HG03575 (cell line): ENCODE data around the gene CNN2.

Experiments
- ATAC-seq: cut with Tn5 transposase; IDR thresholded peaks from one replicate; pipeline ENCODE4 v1.9.1; 2021; ENCODE audit not compliant: unreplicated experiment, insufficient number of reproducible peaks, low FRiP score; ENCODE audit errors: extremely low read depth

CNN2 gene

DNA sequence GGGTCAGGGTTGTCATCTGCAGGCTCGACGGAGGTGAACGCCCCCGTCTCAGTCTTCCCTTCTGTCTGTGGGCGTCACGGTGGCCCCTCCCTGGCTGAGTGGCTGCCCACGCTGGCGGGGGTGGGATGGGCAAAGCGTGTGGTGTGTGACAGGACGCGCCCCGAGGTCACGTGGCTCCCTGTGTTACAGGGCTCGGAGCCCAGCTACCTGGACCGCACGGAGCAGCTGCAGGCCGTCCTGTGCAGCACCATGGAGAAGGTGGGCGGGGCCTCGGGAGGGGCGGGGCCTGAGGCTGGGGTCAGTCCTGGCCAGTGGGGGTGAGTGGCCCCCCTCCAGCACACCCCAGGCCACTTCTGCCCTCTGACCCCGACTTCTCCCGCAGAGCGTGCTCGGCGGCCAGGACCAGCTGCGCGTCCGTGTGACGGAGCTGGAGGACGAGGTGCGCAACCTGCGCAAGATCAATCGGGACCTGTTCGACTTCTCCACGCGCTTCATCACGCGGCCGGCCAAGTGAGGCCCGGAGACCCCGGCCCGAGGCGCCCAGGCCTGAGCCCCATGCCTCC lies 32.5 kb upstream of the CNN2 start:
- ATAC-seq: no peak

DNA sequence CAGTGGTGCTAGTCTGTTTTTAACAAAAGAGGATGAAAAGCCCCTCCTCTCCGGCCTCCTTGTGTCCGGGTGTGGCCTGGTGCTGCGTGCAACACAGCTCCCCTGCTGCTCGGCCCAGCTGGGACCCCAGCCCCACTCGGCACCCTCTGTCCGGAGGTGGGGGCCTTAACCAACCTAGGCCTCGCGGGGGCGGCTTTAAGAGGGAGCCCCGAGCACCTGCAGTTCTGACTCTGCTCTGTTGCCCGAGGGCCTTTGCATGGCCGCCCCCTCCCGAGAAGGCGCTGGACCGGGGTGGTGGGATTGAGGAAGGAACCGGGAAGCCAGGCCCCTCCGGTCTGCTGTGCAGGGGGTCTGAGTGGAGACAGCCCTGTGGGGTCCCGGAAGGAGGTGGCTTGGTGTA lies 31.9 kb upstream of the CNN2 start:
- no peak for ATAC-seq

DNA sequence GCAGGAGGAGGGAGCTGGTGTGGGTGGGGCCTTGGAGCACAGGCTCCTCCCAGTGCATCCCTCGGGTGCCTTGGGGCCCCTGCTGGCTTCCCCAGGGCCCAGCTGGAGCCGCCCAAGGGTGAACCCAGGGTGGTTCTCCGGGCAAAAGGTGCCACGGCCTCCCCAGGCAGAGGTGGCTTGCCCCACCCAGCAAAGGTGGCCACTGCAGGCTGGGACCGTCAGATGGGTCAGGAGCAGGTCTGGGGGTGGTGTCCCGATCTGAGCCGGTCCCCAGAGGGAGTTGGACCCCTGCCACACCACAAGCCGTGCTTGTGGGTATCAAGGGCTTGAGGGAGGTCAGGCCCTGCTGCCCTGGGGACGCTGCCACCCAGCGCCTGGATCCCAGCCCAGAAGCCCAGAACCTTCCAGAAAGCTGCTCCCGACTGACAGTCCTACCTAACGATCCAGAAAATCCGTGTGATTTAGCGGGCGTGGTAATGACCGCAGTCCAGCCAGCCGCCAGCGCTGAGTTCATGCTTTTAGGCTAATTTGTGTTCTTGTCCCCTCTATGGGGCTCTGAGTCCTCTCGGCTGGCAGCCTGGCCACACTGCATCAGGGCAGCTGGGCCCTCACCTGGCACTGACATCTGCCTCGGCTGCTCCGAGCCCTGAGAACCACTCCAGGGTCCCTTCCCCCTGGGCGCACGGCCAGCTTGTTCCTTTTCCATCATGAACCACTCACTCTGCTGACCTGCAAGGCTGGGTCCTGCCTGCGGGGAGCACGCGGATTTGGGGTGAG lies 31.2 kb upstream of the CNN2 start:
- no peak for ATAC-seq

DNA sequence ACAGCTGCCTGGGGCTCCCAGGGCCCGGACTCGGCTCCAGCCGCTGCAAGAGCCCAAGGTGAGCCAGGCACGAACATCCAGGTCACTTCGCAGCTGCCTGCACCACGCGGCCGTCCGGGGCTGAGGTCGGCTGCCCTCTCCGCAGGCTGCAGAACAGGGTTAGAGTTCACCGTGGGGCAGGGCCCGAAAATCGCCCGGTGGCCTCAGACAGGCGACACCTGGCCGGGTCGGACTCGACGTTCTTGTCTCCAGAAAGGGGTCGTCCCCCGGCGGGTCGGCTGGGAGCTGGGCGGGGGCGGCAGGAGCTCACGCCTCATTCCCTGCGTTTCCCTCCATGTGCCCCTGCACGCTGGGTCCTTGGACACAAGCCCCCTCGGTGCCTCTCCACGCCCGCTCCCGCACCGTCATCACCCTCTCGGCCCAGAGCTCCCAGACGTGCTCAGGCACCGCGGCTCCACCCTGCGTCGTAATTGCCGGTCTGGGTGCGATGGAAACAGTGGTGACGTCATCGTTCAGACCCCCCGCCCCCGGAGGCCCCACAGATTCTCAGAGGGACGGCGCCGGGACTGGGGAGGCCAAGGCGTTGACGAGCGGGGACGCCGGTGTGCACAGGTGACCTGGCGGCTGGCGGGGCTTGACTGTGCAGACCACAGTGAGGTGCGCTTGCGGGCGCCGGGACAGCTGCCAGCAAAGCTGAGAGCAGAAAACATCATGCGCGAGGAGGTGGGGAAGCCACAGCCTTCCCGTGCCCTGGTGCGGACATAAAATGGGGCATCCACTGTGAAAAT lies 30.2 kb upstream of the CNN2 start:
- no peak for ATAC-seq

DNA sequence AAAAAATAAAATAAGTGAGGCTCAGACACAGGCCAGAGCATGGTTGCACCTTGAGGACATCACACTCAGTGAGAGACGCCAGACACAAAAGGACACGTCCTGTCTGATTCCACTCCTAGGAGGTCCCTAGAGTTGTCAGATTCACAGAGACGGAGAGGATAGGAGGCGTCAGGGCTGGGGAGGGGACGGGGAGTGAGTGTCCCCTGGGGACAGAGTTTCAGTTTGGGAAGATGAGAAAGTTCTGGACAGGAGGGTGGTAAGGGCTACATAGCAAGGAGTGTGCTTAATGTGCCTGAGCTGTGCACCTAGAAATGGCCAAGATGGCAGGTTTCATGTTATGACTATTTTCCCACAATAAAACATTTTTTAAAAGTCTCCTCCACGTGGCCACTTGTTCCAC lies 28.3 kb upstream of the CNN2 start:
- ATAC-seq: no peak

DNA sequence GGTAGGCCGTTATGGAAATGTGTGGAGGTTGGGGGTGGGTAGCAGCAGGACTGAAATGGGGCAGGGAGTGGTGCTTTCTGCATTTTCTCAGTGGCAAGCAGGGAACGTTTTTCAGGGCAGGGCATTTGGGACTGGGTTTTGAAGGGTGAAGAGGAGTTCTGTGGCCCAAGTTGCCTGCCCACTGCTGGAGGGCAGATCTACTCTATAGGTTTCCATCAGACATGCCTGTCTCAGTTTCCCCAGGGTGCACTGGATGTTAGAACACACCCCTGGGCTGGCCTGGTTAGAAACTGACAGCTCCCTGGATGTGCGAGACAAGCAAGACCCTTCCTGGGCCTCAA lies 27.1 kb upstream of the CNN2 start:
- ATAC-seq: no peak

DNA sequence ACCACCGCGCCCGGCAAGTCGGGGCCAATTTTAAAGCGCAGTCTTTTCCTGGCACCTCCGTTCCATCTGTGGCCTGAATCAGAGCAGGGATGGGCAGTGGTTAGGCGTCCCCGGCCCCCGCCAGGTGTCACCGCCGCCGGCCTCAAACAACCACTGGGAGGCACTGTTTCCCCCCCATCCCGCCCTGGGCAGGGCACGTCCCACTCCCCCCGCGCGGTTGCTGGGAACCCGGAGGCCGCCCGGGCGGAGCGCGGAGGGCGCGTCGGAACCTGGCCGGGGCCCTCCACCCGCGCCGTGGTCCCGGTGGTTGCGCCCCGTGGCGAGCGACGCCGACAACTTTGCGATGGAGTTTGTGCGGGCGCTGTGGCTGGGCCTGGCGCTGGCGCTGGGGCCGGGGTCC lies 26.3 kb upstream of the CNN2 start, which contains the start of gene GRIN3B:
Gene GRIN3B, plus strand, starts transcription at position 325 of the 400 bp plus-strand sequence. Its CDS starts 19 bp downstream, at position 344.
- no peak for ATAC-seq

DNA sequence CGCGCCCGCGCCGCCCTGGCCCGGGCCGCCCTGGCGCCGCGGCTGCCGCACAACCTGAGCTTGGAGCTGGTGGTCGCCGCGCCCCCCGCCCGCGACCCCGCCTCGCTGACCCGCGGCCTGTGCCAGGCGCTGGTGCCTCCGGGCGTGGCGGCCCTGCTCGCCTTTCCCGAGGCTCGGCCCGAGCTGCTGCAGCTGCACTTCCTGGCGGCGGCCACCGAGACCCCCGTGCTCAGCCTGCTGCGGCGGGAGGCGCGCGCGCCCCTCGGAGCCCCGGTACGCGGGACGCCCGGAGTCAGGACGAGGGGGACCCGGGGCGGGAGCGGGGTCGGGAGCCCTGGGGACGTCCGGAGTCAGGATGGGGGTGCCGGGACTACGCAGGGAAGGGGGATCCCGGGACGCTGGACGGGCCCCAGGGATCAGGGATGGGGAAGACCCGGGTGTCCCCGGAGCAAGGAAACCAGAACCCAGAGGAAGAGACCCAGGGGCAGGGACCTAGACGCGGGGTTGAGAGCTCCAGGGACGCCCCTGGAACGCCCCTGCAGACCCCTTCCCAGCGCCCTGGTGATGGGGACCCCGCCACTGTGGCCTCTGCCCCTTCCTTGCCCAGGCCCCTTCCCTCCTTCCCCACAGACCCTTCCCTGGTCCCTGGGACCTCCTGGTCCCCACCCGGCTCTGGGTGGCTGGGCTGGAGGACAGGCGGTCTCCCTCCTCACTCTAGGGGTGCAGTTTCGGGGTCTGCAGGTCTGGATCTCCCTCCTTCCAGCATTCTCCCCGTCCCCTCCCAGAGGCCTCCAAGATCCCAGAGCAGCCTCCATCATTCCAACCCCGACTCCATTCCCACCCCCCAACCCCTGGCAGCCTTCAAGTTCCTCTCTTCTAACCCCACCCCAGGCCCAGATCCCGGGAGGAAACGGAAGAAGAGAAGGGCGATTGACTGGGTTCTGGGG lies 25.5 kb upstream of the CNN2 start:
- no peak for ATAC-seq

DNA sequence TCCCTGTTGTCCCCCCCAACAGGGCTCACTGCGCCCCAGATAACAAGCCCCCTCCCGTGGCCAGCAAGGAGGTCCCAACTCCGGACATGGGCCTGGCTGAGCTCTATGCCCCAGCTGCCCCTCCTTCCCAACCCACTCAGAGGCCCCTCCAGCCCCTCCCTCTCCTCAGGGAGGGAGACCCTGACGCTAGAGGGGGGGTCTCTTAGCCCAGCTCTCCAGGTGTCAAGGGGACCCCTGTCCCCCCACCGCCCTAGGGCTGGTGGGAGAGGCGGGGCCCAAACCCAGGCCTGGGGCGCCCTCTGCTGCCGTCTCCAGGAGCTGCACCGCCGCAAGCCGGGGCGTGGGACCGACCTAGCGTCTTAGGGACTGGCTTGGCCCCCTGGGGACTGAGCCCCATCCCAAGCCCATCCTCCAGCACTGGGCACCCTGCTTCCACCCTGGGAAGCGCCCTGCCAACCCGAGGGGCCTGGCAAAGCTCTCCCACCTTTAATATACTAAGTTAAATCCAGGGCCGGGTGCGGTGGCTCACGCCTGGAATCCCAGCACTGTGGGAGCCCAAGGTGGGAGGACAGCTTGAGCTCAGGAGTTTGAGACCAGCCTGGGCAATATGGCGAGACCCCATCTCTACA lies 24.8 kb upstream of the CNN2 start:
- ATAC-seq: no peak

DNA sequence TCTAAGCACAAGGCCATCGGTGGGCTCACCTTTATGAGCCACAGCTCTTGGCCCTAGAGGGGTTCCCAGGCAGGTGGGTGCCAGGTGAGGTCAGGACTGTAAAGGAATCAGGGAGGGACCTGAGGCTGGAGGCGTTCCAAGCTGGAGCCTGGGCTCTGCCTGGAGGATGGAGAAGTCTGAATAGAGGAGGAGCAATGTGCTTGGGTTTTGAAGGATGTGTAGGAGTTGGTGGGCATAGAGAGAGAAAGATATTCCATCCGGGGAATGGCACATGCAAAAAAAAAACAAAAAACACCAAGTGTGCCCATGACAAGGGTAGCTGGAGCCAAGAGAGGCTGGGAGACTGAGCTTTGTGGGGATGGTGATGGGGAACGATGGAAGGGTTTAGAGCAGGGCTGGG lies 23.8 kb upstream of the CNN2 start:
- no peak for ATAC-seq

DNA sequence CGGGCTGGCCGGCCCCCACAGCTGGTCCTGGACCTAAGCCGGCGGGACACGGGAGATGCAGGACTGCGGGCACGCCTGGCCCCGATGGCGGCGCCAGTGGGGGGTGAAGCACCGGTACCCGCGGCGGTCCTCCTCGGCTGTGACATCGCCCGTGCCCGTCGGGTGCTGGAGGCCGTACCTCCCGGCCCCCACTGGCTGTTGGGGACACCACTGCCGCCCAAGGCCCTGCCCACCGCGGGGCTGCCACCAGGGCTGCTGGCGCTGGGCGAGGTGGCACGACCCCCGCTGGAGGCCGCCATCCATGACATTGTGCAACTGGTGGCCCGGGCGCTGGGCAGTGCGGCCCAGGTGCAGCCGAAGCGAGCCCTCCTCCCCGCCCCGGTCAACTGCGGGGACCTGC lies 23.1 kb upstream of the CNN2 start:
- no peak for ATAC-seq

DNA sequence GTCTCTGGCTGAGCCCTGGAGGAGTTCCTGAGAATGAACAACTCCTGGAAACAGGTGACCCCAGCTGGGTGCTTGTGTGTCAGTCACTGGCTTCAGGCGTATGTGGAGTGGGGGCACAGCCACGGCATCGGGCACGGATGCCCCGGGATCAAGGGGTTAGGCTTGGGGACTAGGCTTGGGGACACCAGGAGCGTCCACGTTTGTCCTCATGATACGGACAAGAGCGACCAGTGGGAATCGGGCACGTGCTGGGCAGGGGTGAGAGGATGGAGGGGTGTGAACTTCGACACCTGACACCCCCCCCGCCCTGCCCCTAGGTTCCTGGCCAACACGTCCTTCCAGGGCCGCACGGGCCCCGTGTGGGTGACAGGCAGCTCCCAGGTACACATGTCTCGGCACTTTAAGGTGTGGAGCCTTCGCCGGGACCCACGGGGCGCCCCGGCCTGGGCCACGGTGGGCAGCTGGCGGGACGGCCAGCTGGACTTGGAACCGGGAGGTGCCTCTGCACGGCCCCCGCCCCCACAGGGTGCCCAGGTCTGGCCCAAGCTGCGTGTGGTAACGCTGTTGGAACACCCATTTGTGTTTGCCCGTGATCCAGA lies 22.1 kb upstream of the CNN2 start:
- ATAC-seq: no peak

DNA sequence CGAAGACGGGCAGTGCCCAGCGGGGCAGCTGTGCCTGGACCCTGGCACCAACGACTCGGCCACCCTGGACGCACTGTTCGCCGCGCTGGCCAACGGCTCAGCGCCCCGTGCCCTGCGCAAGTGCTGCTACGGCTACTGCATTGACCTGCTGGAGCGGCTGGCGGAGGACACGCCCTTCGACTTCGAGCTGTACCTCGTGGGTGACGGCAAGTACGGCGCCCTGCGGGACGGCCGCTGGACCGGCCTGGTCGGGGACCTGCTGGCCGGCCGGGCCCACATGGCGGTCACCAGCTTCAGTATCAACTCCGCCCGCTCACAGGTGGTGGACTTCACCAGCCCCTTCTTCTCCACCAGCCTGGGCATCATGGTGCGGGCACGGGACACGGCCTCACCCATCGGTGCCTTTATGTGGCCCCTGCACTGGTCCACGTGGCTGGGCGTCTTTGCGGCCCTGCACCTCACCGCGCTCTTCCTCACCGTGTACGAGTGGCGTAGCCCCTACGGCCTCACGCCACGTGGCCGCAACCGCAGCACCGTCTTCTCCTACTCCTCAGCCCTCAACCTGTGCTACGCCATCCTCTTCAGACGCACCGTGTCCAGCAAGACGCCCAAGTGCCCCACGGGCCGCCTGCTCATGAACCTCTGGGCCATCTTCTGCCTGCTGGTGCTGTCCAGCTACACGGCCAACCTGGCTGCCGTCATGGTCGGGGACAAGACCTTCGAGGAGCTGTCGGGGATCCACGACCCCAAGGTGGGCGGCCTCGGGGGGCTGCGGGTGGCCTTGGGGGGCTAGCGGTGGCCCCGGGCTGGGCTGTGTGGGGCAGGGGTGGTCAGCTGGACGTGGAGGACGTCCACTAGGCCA lies 21.4 kb upstream of the CNN2 start:
- no peak for ATAC-seq

DNA sequence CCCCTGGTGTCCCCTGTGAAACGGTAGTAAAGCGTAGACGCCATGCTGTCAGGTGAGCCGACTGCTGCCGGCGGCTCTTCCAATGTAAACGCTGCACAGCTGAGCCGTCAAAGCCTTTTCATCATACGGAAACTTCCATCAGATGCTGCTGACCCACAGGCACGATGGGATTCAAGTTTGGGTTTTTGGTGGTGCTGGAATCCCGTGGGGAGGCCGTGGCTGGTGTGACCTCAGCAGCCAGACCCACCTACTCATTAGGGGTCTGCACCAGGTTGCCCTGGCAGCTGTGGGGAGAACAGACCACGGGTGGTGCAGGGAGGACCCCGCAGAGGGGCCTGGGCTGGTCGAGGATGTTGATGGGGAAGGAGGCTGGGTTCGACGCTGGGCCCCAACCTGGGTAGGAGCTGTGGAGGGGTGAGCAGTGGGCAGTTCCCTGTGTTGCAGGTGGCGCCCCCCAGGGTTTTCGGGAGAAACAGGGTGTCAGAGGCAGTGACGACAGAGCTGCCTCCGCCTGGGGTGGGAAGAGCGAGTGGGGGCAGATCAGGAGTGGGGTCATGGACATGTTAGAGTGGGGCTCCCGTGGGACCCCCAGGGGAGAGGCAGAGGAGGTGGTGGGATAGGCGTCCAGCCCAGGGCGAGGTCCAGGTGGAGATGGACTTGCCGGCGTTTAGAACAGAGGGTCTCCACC lies 19.6 kb upstream of the CNN2 start:
- no peak for ATAC-seq

DNA sequence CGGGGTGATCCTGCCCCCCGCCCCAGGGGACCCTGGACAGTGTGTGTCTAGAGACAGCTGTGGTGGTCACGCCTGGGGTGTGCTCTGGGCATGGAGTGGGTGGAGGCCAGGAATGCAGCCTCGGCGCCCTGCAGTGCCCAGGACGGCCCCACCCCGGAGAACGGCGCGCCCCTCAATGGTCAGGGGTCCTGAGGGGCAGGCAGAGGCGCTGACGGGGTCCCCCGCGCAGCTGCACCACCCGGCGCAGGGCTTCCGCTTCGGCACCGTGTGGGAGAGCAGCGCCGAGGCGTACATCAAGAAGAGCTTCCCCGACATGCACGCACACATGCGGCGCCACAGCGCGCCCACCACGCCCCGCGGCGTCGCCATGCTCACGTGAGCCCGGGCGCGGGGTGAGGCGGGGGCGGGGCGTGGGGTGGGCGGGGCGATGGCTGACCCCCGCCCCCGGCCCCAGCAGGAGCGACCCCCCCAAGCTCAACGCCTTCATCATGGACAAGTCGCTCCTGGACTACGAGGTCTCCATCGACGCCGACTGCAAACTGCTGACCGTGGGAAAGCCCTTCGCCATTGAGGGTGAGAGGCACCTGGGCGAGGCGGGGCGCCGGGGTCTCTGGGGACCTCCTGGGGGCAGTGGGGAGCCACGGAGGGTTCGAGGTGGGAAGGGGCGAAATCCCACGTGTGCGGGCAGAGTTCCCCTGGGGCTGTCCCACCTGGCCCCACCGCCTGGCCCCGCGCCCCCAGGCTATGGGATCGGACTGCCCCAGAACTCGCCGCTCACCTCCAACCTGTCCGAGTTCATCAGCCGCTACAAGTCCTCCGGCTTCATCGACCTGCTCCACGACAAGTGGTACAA lies 18.8 kb upstream of the CNN2 start:
- ATAC-seq: no peak
